Measurements from ENCODE around the gene VEPH1.

- no peak for TF ChIP-seq CTCF (conservative IDR thresholded peaks at IDR 0.05 in 1 of 2, IDR thresholded peaks at IDR 0.05 in 1 of 2; ENCODE audit: extremely low read depth in 1 of 2, insufficient read depth in 1 of 2, low read depth in 1 of 2, low read length in 2 of 2)
- TF ChIP-seq EZH2 (IDR thresholded peaks at IDR 0.05; ENCODE audit: borderline replicate concordance, low read length) = no peak
Measured at GRCh38 chr3:157263027-157263426, 240.2 kb downstream of the VEPH1 start.
